ENCODE data around the gene FZD4. TPM values are rescaled to one million over a fixed set of nuclear protein-coding genes. Genes with fewer than 3 reads are reported as not detected.
"Not testable (repeated sequence)": the region's sequence is repeated elsewhere in the genome, so short reads cannot be mapped to it uniquely, and the experiment has no call there.

FZD4 gene
- 0.76 and 0.82 TPM in 2 replicates for polyA plus RNA-seq
- polyA minus RNA-seq, result 1.9 TPM in 2 replicates

DNA sequence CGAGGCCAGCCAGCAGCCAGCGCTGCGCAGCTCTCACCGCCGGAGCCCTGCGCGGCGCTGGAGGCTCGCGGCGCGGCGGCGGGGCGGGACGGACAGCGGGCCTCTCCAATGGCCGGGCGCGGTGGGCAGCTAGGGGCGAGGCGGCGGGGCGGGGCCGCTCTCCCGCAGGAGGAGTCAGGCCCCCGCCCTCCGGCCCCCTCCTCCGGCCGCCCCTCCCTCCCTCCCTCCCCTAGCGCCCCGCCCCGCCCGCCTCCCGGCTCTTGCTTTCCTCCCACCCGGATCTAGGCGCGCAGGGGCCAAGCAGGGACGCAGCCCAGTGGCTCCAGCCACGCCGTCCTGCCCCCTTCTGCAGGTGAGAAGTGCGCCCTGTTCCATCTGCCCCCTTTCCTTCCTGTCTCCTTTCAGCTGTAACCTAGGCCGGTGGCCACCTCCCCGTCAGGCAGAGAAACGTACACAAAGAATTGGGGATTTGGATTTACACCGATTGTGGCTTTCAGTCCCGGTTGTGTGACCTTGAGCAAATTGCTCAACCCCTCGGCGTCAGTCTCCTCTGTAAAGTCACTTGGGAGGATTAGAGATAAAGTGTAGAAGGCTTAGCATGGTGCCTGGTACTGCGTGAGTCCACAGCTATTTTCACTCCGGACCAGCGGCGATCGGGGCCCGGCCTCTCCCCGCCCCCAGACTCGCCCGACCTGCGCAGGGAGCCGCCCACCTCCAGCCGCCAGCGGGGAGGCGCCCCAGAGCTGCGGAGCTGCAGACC is at the start of gene FZD4:
TSS of gene FZD4 (minus strand) at position 35 of the 760 bp plus-strand sequence. CDS start 310 bp downstream, outside the sequence.
- H3K9ac ChIP-seq (ENCODE audit: low read length), result peak within 1 kb of the TSS; percentile 68
- no peaks in the 10 kb centered on the region for H4K20me1 ChIP-seq (ENCODE audit: insufficient read depth)
- no peaks in the 10 kb centered on the region for H3K79me2 ChIP-seq (replicated peaks; ENCODE audit: insufficient read depth, low read length)
- H3K27me3 ChIP-seq (ENCODE audit: insufficient read depth, low read depth, low read length), result no peaks in the 10 kb centered on the region
- peak within 1 kb of the TSS; percentile 40 for H2AFZ ChIP-seq (ENCODE audit: low read depth, low read length)
- no peaks in the 10 kb centered on the region for H3F3A ChIP-seq (ENCODE audit: insufficient read depth, low read length, poor library complexity, severe bottlenecking)
- no peaks in the 10 kb centered on the region for H3K9me3 ChIP-seq (ENCODE audit: low read length)
- peak within 1 kb of the TSS; percentile 87 for H3K4me3 ChIP-seq (ENCODE audit: low read length)
- H3K27ac ChIP-seq (ENCODE audit: low read length), result no peak within 1 kb of the TSS
- no peaks in the 10 kb centered on the region for H3K9me2 ChIP-seq (ENCODE audit: insufficient read depth, low read length)
- no peaks in the 10 kb centered on the region for H3K36me3 ChIP-seq (ENCODE audit: insufficient read depth, low read length)
- TF ChIP-seq RAD21 (conservative IDR thresholded peaks at IDR 0.05) (peak; percentile 59), TAF1 (IDR thresholded peaks at IDR 0.05; ENCODE audit: low read depth) (peak; percentile 15), EP300 (conservative IDR thresholded peaks at IDR 0.05; ENCODE audit: poor library complexity, severe bottlenecking) (no peak), SMC3 (conservative IDR thresholded peaks at IDR 0.05; ENCODE audit: poor library complexity) (peak; percentile 48), POLR2AphosphoS5 (IDR thresholded peaks at IDR 0.05) (no peak)
- TF ChIP-seq, protein P1, sequence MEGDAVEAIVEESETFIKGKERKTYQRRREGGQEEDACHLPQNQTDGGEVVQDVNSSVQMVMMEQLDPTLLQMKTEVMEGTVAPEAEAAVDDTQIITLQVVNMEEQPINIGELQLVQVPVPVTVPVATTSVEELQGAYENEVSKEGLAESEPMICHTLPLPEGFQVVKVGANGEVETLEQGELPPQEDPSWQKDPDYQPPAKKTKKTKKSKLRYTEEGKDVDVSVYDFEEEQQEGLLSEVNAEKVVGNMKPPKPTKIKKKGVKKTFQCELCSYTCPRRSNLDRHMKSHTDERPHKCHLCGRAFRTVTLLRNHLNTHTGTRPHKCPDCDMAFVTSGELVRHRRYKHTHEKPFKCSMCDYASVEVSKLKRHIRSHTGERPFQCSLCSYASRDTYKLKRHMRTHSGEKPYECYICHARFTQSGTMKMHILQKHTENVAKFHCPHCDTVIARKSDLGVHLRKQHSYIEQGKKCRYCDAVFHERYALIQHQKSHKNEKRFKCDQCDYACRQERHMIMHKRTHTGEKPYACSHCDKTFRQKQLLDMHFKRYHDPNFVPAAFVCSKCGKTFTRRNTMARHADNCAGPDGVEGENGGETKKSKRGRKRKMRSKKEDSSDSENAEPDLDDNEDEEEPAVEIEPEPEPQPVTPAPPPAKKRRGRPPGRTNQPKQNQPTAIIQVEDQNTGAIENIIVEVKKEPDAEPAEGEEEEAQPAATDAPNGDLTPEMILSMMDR (IDR thresholded peaks at IDR 0.05; ENCODE audit: poor library complexity, severe bottlenecking), result peak; percentile 65
- peak within 1 kb of the TSS; percentile 51 for H3K4me2 ChIP-seq (ENCODE audit: low read length)

DNA sequence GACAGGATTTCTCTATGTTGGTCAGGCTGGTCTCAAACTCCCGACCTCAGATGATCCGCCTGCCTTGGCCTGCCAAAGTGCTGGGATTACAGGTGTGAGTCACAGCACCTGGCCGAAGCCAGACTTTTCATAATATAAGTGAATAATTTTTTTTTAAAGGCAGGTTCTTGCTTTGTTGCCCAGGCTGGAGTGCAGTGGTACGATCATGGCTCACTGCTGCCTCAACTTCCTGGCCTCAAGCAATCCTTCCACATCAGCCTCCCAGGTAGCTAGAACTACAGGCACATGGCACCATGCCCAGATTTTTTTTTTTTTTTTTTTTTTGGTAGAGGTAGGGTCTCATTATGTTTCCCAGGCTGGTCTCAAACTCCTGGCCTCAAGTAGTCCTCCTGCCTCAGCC is 49.1 kb upstream of the FZD4 start:
- H3K9me2 ChIP-seq (ENCODE audit: insufficient read depth, low read length); H2AFZ ChIP-seq (ENCODE audit: low read depth, low read length); H3K4me3 ChIP-seq (ENCODE audit: low read length); H3K27ac ChIP-seq (ENCODE audit: low read length); H3K9ac ChIP-seq (ENCODE audit: low read length); H3K36me3 ChIP-seq (ENCODE audit: insufficient read depth, low read length); H3F3A ChIP-seq (ENCODE audit: insufficient read depth, low read length, poor library complexity, severe bottlenecking); H3K79me2 ChIP-seq (replicated peaks; ENCODE audit: insufficient read depth, low read length); H3K9me3 ChIP-seq (ENCODE audit: low read length); H3K4me2 ChIP-seq (ENCODE audit: low read length); H3K27me3 ChIP-seq (ENCODE audit: insufficient read depth, low read depth, low read length); H4K20me1 ChIP-seq (ENCODE audit: insufficient read depth): not testable (repeated sequence)

DNA sequence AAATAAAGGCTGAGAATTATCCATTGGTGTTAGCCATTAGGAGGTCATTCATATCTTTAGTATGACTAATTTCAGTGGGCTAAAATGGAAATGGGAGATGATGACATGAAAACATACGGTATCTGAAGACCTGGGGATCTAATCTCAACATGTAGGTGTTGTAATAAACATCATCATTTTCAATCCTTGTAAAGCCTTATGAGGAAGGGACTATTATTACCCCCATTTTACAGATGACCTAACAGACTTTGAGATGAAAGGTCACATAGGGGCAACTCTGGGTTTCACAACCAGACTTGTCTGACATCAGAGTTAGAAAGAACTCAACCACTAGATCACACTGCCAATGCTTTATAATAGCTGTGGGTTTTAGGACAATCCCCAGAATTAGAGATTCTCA is 47.7 kb upstream of the FZD4 start:
- TF ChIP-seq POLR2AphosphoS5 (IDR thresholded peaks at IDR 0.05), result no peak
- no peak for TF ChIP-seq RAD21 (conservative IDR thresholded peaks at IDR 0.05)
- TF ChIP-seq, protein P2, sequence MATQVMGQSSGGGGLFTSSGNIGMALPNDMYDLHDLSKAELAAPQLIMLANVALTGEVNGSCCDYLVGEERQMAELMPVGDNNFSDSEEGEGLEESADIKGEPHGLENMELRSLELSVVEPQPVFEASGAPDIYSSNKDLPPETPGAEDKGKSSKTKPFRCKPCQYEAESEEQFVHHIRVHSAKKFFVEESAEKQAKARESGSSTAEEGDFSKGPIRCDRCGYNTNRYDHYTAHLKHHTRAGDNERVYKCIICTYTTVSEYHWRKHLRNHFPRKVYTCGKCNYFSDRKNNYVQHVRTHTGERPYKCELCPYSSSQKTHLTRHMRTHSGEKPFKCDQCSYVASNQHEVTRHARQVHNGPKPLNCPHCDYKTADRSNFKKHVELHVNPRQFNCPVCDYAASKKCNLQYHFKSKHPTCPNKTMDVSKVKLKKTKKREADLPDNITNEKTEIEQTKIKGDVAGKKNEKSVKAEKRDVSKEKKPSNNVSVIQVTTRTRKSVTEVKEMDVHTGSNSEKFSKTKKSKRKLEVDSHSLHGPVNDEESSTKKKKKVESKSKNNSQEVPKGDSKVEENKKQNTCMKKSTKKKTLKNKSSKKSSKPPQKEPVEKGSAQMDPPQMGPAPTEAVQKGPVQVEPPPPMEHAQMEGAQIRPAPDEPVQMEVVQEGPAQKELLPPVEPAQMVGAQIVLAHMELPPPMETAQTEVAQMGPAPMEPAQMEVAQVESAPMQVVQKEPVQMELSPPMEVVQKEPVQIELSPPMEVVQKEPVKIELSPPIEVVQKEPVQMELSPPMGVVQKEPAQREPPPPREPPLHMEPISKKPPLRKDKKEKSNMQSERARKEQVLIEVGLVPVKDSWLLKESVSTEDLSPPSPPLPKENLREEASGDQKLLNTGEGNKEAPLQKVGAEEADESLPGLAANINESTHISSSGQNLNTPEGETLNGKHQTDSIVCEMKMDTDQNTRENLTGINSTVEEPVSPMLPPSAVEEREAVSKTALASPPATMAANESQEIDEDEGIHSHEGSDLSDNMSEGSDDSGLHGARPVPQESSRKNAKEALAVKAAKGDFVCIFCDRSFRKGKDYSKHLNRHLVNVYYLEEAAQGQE (IDR thresholded peaks at IDR 0.05; ENCODE audit: borderline replicate concordance), result no peak
- no peaks in the 10 kb centered on the region for H3K79me2 ChIP-seq (replicated peaks; ENCODE audit: insufficient read depth, low read length)
- H2AFZ ChIP-seq (ENCODE audit: low read depth, low read length), result no peak overlapping the region
- no peaks in the 10 kb centered on the region for H4K20me1 ChIP-seq (ENCODE audit: insufficient read depth)
- H3K4me2 ChIP-seq (ENCODE audit: low read length), result no peak overlapping the region
- H3K9me3 ChIP-seq (ENCODE audit: low read length), result no peaks in the 10 kb centered on the region
- H3K4me3 ChIP-seq (ENCODE audit: low read length), result no peak overlapping the region
- no peak overlapping the region for H3K9ac ChIP-seq (ENCODE audit: low read length)
- H3K27me3 ChIP-seq (ENCODE audit: insufficient read depth, low read depth, low read length), result no peaks in the 10 kb centered on the region
- H3K9me2 ChIP-seq (ENCODE audit: insufficient read depth, low read length), result no peaks in the 10 kb centered on the region
- no peak overlapping the region for H3K27ac ChIP-seq (ENCODE audit: low read length)
- no peaks in the 10 kb centered on the region for H3K36me3 ChIP-seq (ENCODE audit: insufficient read depth, low read length)
- H3F3A ChIP-seq (ENCODE audit: insufficient read depth, low read length, poor library complexity, severe bottlenecking), result no peaks in the 10 kb centered on the region
